T47D (cell line): Measurements from ENCODE around the gene SH2D3A.
A peak's percentile ranks its signal among the peaks of the same experiment; 100 is the strongest.

ENCODE experiments used
- DNase-seq, 2 experiments: peaks; one replicate each; pipeline versions ENCODE4 v3.0.0 to v3.0.0-alpha.2; 2011 to 2012; ENCODE audit warnings: low read depth in 1 of 2, low spot score in 1 of 2
- JUND ChIP-seq: IDR thresholded peaks from 2 replicates; pipeline ENCODE4 v1.6.1; 2012; ENCODE audit warnings: low read depth
- in situ Hi-C: cut with HindIII; loops from 2 replicates; pipeline ENCODE4 v1.10.0; 2016; ENCODE audit warnings: low sequenced_read_pairs, low pct_unique_long_range_greater_than_20kb

SH2D3A gene

GRCh38 chr19:6724631-6725492 is 42.4 kb downstream of the SH2D3A start:
- in situ Hi-C loops = no loop called here
- DNase-seq = no peak
- TF ChIP-seq JUND = no peak

GRCh38 chr19:6723738-6724137 is 43.5 kb downstream of the SH2D3A start:
- DNase-seq = peak in 1 of 2 experiments; percentile 36
- in situ Hi-C loops = no loop called here
- no peak for TF ChIP-seq JUND

GRCh38 chr19:6723108-6723618 is 44.1 kb downstream of the SH2D3A start:
- peak in 1 of 2 experiments; percentile 52 for DNase-seq
- TF ChIP-seq JUND = no peak
- in situ Hi-C loops = no loop called here

DNA sequence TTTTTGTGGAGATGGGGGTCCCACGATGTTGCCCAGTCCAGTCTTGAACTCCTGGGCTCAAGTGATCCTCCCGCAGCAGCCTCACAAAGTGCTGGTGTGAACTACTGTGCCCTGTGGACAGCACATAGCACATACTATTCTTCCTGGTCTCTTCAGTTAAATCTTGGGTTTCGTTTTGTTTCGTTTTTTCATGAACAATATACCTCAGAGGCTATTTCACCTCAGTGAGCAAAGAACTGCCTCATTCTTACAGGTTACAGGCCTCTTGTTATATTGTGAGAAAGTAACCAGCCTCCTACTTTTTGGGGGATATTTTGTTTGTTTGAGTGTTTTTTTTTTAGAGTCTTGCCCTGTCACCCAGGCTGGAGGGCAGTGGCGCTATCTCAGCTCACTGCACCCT is 45.5 kb downstream of the SH2D3A start:
- in situ Hi-C loops = no loop called here
- DNase-seq = peak in 1 of 2 experiments; percentile 26
- no peak for TF ChIP-seq JUND

DNA sequence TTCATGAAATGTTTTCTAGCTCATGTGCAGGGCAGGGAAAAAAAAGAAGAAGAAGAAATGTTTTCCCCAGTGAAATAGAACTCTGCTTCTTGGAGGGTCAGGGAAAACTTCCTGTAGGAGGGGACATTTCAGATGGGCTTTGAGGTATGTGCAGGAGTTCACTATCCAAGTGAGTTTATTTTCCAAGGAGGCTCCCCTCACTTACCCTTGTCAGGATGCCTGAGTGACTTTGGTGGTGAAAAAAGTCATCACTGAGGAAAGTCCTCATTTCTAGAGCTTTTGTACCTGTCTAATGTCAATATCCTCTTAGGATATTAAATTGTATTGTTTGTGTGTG is 46.1 kb downstream of the SH2D3A start:
- DNase-seq = no peak
- no peak for TF ChIP-seq JUND
- in situ Hi-C loops = no loop called here

GRCh38 chr19:6720369-6721137 is 46.7 kb downstream of the SH2D3A start, which contains the start of gene C3:
Gene C3 (minus strand): TSS chr19:6720650. CDS start chr19:6720589, 61 bp downstream.
- in situ Hi-C loops = no loop called here
- no peak for TF ChIP-seq JUND
- DNase-seq = no peak

DNA sequence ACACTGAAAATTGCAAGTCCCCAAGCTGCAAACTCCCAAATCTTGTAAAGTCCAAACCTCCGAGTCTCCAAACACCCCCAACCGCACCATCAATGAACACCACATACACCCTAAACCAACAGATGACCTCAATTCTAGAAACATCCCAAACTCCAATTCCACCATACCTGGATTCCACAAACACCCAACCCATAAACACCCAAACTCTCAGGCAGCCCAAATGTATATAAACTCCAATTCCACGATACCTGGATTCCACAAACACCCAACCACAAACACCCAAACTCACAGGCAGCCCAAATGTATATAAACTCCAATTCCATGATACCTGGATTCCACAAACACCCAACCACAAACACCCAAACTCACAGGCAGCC is 47.3 kb downstream of the SH2D3A start:
- TF ChIP-seq JUND = no peak
- in situ Hi-C loops = no loop called here
- DNase-seq = no peak

GRCh38 chr19:6719540-6719861 is 47.7 kb downstream of the SH2D3A start:
- no peak for DNase-seq
- TF ChIP-seq JUND = no peak
- in situ Hi-C loops = no loop called here

GRCh38 chr19:6718741-6719539 is 48.3 kb downstream of the SH2D3A start:
- in situ Hi-C loops = no loop called here
- no peak for TF ChIP-seq JUND
- DNase-seq = peak; percentile 50 to 97

GRCh38 chr19:6718111-6718740 is 49.0 kb downstream of the SH2D3A start:
- no peak for TF ChIP-seq JUND
- no peak for DNase-seq
- in situ Hi-C loops = no loop called here

DNA sequence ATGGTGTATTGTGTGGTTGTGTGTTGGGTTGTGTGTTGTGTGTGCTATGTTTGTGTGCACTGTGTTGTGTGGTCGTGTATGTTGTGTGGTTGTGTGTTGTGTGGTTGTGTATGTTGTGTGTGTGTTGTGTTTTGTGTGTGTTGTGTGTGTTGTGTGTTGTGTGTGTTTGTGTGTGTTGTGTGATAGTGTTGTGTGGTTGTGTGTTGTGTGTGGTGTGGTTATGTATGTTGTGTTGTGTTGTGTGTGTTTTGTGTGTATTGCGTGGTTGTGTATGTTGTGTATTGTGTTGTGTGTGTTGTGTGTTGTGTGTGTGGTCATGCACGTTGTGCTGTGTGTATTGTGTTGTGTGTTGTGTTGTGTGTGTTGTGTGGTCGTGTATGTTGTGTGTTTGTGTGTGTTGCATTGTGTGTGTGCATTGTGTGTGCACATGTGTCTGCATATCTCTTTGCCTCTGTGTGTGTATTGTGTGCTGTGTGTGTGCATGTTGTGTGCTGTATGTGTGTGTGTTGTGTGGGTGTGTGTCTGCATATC is 49.7 kb downstream of the SH2D3A start:
- in situ Hi-C loops = no loop called here
- peak in 1 of 2 experiments; percentile 30 for DNase-seq
- no peak for TF ChIP-seq JUND

DNA sequence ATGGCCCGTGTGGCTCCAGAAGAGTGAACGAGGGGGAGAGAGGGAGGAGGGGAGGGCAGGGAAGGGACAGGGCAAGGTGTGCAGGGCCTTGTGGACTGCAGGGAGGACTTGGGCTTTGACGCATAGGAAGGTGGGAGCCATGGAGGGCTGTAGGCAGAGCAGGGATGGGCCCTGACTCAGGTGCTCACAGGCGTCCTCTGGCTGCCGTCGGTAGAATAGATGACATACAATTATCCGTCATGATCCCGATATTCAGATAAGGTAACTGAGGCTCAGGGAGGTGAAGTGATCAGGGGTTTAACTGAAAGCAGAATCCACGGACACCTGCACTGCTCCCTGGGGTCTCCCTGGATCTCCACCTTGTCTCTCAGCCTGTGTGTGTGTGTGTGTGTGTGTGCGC is 50.2 kb downstream of the SH2D3A start:
- in situ Hi-C loops = no loop called here
- DNase-seq = no peak
- TF ChIP-seq JUND = no peak
